Common myeloid progenitor, CD34-positive (primary cell): ENCODE data around the gene BHLHE41.

Source experiments
- CTCF ChIA-PET: fragments of 350-600 bp; sonication (Branson Sonifier 250); formaldehyde crosslinking; loops from one replicate; lab custom pipeline; 2021; ENCODE audit warnings: antibody characterized with exemption; lab: Charles Lee
- POLR2A ChIA-PET: fragments of 350-600 bp; sonication (Branson Sonifier 250); formaldehyde crosslinking; loops from one replicate; lab custom pipeline; 2021; ENCODE audit warnings: antibody characterized with exemption; lab: Charles Lee
- DNase-seq, 3 donors: peaks; one replicate each; pipeline versions ENCODE4 v3.0.0 to v3.0.0-alpha.2; 2013
- H3K27ac ChIP-seq, 2 experiments: 1 replicate in 1 of 2; 2 replicates in 1 of 2; pipeline ENCODE4 v1.7.0; 2013; ENCODE audit warnings: inconsistent platforms in 2 of 2, low read length in 2 of 2, mild to moderate bottlenecking in 2 of 2, low read depth in 1 of 2, moderate library complexity in 1 of 2; ENCODE audit not compliant: severe bottlenecking in 2 of 2, insufficient read depth in 1 of 2, poor library complexity in 1 of 2
- H3K27me3 ChIP-seq, 5 experiments: replicated peaks in 2 of 5; 1 replicate in 3 of 5; 2 replicates in 2 of 5; pipeline versions ENCODE4 v1.6.1 to v1.7.0; 2013; ENCODE audit warnings: low read length in 4 of 5, mild to moderate bottlenecking in 2 of 5, moderate library complexity in 2 of 5, inconsistent platforms in 1 of 5; ENCODE audit not compliant: insufficient read depth in 5 of 5, control insufficient read depth in 4 of 5
- H3K36me3 ChIP-seq, 4 experiments: 1 replicate in 2 of 4; 2 replicates in 2 of 4; pipeline versions ENCODE4 v1.6.1 to v1.7.0; 2013; ENCODE audit warnings: low read length in 3 of 4, control low read depth in 1 of 4, mild to moderate bottlenecking in 1 of 4; ENCODE audit not compliant: control insufficient read depth in 4 of 4, insufficient read depth in 4 of 4
- H3K4me1 ChIP-seq, 4 experiments: 1 replicate in 3 of 4; 2 replicates in 1 of 4; pipeline versions ENCODE4 v1.6.1 to v1.7.1; 2013; ENCODE audit warnings: low read length in 3 of 4, mild to moderate bottlenecking in 3 of 4, control low read depth in 1 of 4, inconsistent platforms in 1 of 4, moderate library complexity in 1 of 4; ENCODE audit not compliant: control insufficient read depth in 4 of 4, insufficient read depth in 4 of 4; ENCODE audit errors: control extremely low read depth in 1 of 4
- H3K4me3 ChIP-seq, 7 experiments: 1 replicate in 4 of 7; 2 replicates in 3 of 7; pipeline versions ENCODE4 v1.5.1 to v1.7.0; 2013; ENCODE audit warnings: mild to moderate bottlenecking in 7 of 7, low read length in 6 of 7, moderate library complexity in 6 of 7, inconsistent platforms in 2 of 7, low read depth in 2 of 7, control low read depth in 1 of 7; ENCODE audit not compliant: insufficient read depth in 4 of 7, control insufficient read depth in 1 of 7; ENCODE audit errors: extremely low read depth in 1 of 7
- H3K9me3 ChIP-seq, 5 experiments: 1 replicate in 4 of 5; 2 replicates in 1 of 5; pipeline versions ENCODE4 v1.6.1 to v1.7.1; 2013; ENCODE audit warnings: low read length in 4 of 5, mild to moderate bottlenecking in 2 of 5, inconsistent platforms in 1 of 5, low read depth in 1 of 5, moderate library complexity in 1 of 5; ENCODE audit not compliant: control insufficient read depth in 4 of 5, insufficient read depth in 2 of 5; ENCODE audit errors: control extremely low read depth in 1 of 5
- WGBS: methylation state at CpG from one replicate; pipeline ENCODE4 v1.1.5; 2013; ENCODE audit not compliant: insufficient coverage; 5-methylcytosine and 5-hydroxymethylcytosine counted together

BHLHE41 gene

GRCh38 chr12:26149968-26150500 is 25.2 kb upstream of the BHLHE41 start:
- DNase-seq, result peak; percentile 4 to 64 (median 54)
- ChIA-PET CTCF (interaction anchor here (1.0 kb wide), 2 partner anchors 12 to 15 kb away, joined by 3 read pairs; no protein-coding TSS in a partner anchor), POLR2A (no interaction called here)
- Histone ChIP-seq H3K27me3 (no peaks in the 10 kb centered on the region), H3K4me3 (no peak overlapping the region), H3K27ac (no peak overlapping the region), H3K4me1 (peaks cover 0 to 16% (median 6%) of the 10 kb centered on the region in 4 experiments), H3K9me3 (no peaks in the 10 kb centered on the region), H3K36me3 (no peaks in the 10 kb centered on the region)
- 0% methylated on average over 3 of the region's 5 CpGs for WGBS

GRCh38 chr12:26148291-26148690 is 23.5 kb upstream of the BHLHE41 start:
- POLR2A ChIA-PET, result no interaction called here

GRCh38 chr12:26143291-26143690 is 18.5 kb upstream of the BHLHE41 start:
- DNase-seq, result no peak
- WGBS, result no CpG with 5 or more reads among the region's 2 CpGs
- Histone ChIP-seq H3K27ac (no peak overlapping the region), H3K27me3 (no peaks in the 10 kb centered on the region), H3K4me1 (no peaks in the 10 kb centered on the region), H3K9me3 (no peaks in the 10 kb centered on the region), H3K4me3 (no peak overlapping the region), H3K36me3 (no peaks in the 10 kb centered on the region)
- CTCF ChIA-PET, result interaction anchor here (1.7 to 1.8 kb wide), 2 partner anchors 15 to 19 kb away, joined by 4 to 5 read pairs; no protein-coding TSS in a partner anchor
- POLR2A ChIA-PET, result no interaction called here

More at GRCh38 chr12:26148291-26148690, 23.5 kb upstream of the BHLHE41 start:
- H3K4me3 ChIP-seq, result no peak overlapping the region
- H3K9me3 ChIP-seq, result no peaks in the 10 kb centered on the region
- WGBS, result 97% methylated on average over 6 of the region's 7 CpGs
- CTCF ChIA-PET, result no interaction called here
- H3K4me1 ChIP-seq, result peaks cover 0 to 16% (median 6%) of the 10 kb centered on the region in 4 experiments
- H3K27me3 ChIP-seq, result no peaks in the 10 kb centered on the region
- no peaks in the 10 kb centered on the region for H3K36me3 ChIP-seq
- no peak overlapping the region for H3K27ac ChIP-seq
- DNase-seq, result no peak

GRCh38 chr12:26138860-26139259 is 14.0 kb upstream of the BHLHE41 start:
- Histone ChIP-seq H3K27ac (no peak overlapping the region), H3K27me3 (no peaks in the 10 kb centered on the region), H3K4me1 (no peaks in the 10 kb centered on the region), H3K9me3 (no peaks in the 10 kb centered on the region), H3K36me3 (no peaks in the 10 kb centered on the region), H3K4me3 (no peak overlapping the region)
- no peak for DNase-seq
- CTCF ChIA-PET, result no interaction called here
- POLR2A ChIA-PET, result no interaction called here

GRCh38 chr12:26136688-26137087 is 11.9 kb upstream of the BHLHE41 start:
- no peak overlapping the region for H3K27ac ChIP-seq
- no peaks in the 10 kb centered on the region for H3K27me3 ChIP-seq
- ChIA-PET POLR2A (no interaction called here), CTCF (interaction anchor here (2.9 kb wide), 1 partner anchor 17 kb away, joined by 7 read pairs; no protein-coding TSS in a partner anchor)
- no peaks in the 10 kb centered on the region for H3K9me3 ChIP-seq
- DNase-seq, result no peak
- WGBS, result no CpG with 5 or more reads among the region's 3 CpGs
- H3K4me3 ChIP-seq, result no peak overlapping the region
- H3K4me1 ChIP-seq, result no peaks in the 10 kb centered on the region
- no peaks in the 10 kb centered on the region for H3K36me3 ChIP-seq

GRCh38 chr12:26135571-26135970 is 10.7 kb upstream of the BHLHE41 start:
- POLR2A ChIA-PET, result no interaction called here
- WGBS, result 86% methylated on average over 2 of the region's 3 CpGs

GRCh38 chr12:26135010-26135420 is 10.2 kb upstream of the BHLHE41 start:
- 90% methylated on average over 5 of the region's 5 CpGs for WGBS
- no peak overlapping the region for H3K27ac ChIP-seq
- POLR2A ChIA-PET, result no interaction called here
- CTCF ChIA-PET, result interaction anchor here (0.7 to 2.9 kb wide), 3 partner anchors 10 to 16 kb away, joined by 3 to 7 read pairs (median 3); no protein-coding TSS in a partner anchor
- peaks cover 2 to 11% (median 2%) of the 10 kb centered on the region in 4 experiments for H3K4me1 ChIP-seq
- H3K9me3 ChIP-seq, result no peaks in the 10 kb centered on the region
- no peak for DNase-seq
- no peaks in the 10 kb centered on the region for H3K36me3 ChIP-seq
- H3K27me3 ChIP-seq, result no peaks in the 10 kb centered on the region
- H3K4me3 ChIP-seq, result no peak overlapping the region

More at GRCh38 chr12:26135571-26135970, 10.7 kb upstream of the BHLHE41 start:
- CTCF ChIA-PET, result interaction anchor here (0.7 to 2.9 kb wide), 3 partner anchors 9 to 16 kb away, joined by 3 to 7 read pairs (median 3); no protein-coding TSS in a partner anchor
- H3K36me3 ChIP-seq, result no peaks in the 10 kb centered on the region
- H3K27ac ChIP-seq, result no peak overlapping the region
- H3K4me1 ChIP-seq, result peaks cover 1 to 9% (median 2%) of the 10 kb centered on the region in 4 experiments
- H3K27me3 ChIP-seq, result no peaks in the 10 kb centered on the region
- no peak for DNase-seq
- no peak overlapping the region for H3K4me3 ChIP-seq
- no peaks in the 10 kb centered on the region for H3K9me3 ChIP-seq
